IMR-90 (cell line): ENCODE results near the gene ARPC2. TPM values are rescaled to one million over a fixed set of nuclear protein-coding genes. Genes with fewer than 3 reads are reported as not detected.

Source experiments
- MAFK ChIP-seq: IDR thresholded peaks from 2 replicates; pipeline ENCODE4 v1.6.1; 2012; ENCODE audit warnings: low read depth, low read length, improper control_type of control experiment
- NFE2L2 ChIP-seq: fragments of 150-350 bp; IDR thresholded peaks from 2 replicates; pipeline ENCODE4 v1.6.1; 2016; ENCODE audit warnings: low read depth, mild to moderate bottlenecking, low read length
- RCOR1 ChIP-seq: IDR thresholded peaks from 2 replicates; pipeline ENCODE4 v1.6.1; 2012; ENCODE audit warnings: mild to moderate bottlenecking, low read length, improper control_type of control experiment; ENCODE audit not compliant: insufficient replicate concordance
- SMC3 ChIP-seq: fragments of 150-350 bp; IDR thresholded peaks from 2 replicates; pipeline ENCODE4 v1.6.1; 2016; ENCODE audit warnings: low read depth, mild to moderate bottlenecking, antibody characterized with exemption, low read length, moderate library complexity
- polyA plus RNA-seq, 3 experiments: library from polyadenylated mRNA; depleted of rRNA; stranded (reverse); fragments of >200 nt; gene quantifications; 2 replicates each; pipeline ENCODE4 v1.2.3, GENCODE V29; 2012; ENCODE audit warnings: low replicate concordance in 1 of 3
- total RNA-seq: library from RNA; depleted of rRNA; stranded (reverse); fragments of >200 nt; gene quantifications from 2 replicates; pipeline ENCODE4 v1.2.3, GENCODE V29; 2012

Gene ARPC2
- total and polyA plus RNA-seq, 2 of the 4 experiments (the other 2 are of a cell fraction) = 561 to 635 TPM

GRCh38 chr2:218292048-218293014 is 75.3 kb downstream of the ARPC2 start, which contains the start of gene TMBIM1 (continued):
- TF ChIP-seq NFE2L2 = no peak
- no peak for TF ChIP-seq MAFK
- peak; percentile 74 for TF ChIP-seq SMC3
- no peak for TF ChIP-seq RCOR1
